Activated CD8-positive, alpha-beta memory T cell treated with anti-CD3 and anti-CD28 coated beads, Interleukin-2, amount 50 U/mL, for 24 hours (primary cell): ENCODE data around the gene LRRK1.

Experiments used
- DNase-seq: peaks from one replicate; pipeline ENCODE4 v3.0.0-alpha.2; 2020; ENCODE audit errors: extremely low read depth

Gene LRRK1

DNA sequence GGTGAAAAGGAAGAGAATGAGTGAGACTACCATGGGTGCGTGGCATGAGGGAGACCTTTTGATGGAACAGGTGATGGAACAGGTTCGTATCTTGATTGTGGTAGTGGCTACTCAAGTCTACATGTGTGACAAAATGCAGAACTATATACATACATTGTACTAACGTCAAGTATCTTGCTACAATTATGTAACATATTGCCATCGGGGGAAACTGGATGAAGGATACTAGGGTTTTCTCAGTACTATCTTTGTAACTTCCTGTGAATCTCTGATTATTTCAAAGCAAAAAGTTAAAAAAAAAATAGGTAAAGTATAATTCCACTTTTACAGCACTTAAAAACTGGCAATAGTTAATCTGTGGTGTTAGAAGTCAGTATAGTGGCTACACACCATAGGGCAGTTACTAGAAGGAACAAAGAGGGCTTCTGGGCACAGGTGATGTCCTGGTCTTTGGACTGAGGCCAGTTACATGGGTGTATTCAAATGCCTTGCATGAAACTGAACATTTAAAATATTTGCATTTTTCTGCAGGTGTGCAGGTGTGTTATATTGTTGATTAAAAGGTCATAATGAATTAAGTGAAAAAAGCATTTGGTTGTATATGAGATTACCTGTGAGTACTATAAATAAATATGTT is 61.4 kb downstream of the LRRK1 start:
- DNase-seq, result no peak

- DNase-seq, result no peak
Observed at GRCh38 chr15:100981086-100981485, 61.9 kb downstream of the LRRK1 start.

GRCh38 chr15:100983221-100983620 is 64.1 kb downstream of the LRRK1 start:
- DNase-seq, result no peak

DNA sequence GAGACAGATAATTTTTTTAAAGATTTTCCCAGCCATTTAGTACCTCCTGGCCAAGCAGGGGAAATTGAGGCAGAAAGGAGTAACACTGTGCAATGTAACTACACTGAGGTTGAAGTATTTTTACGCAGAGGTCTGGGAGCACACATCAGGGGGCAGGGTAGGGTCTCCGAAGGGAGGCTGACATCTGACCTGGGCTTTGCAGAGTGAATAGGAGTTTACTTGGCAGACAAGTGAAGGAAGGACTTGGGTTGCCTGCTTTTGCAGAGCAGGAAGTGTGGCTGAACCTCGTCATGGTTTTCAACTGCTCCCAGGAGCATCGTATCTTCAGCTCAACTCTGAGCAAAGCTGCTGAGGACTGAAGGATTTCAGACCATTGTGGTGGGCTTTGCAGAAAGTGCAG is 66.2 kb downstream of the LRRK1 start:
- no peak for DNase-seq

DNA sequence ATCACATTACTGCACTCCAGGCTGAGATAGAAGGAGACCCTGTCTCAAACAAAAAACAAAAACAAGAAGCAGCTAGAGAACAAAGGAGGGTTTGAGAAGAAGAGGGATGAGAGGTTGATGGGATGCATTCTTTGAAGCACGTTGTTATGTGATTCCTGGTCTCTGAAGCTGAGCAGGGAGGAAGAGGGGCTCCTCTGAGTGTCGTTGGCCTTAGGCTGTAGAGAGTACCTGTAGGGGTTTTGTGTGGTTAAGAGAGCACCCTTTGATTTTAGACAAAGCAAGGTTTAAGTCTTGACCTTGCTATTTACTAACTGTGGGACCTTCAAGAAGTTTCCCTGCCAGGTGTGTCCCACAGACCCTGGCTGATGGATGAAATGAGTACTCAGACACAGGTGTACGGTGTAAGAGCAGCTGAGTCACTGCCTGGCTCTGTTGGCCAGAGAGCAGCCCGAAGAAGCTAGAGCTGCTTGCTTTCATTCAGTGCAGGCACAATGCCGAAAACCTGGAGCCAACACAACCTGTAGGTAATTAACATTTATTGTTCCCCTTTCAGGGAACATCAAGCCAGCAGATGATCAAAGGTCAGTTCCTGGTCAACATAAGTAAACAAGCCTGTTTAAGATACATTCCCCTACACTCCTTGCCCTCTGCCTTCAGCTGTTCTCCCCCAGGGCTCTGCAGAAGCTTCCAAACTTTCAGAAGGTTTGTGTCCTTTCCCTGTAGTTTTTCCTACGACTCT is 67.2 kb downstream of the LRRK1 start:
- no peak for DNase-seq

- no peak for DNase-seq
Observed at GRCh38 chr15:100987143-100987542, 68.0 kb downstream of the LRRK1 start.

GRCh38 chr15:100988297-100988696 is 69.1 kb downstream of the LRRK1 start:
- no peak for DNase-seq

DNA sequence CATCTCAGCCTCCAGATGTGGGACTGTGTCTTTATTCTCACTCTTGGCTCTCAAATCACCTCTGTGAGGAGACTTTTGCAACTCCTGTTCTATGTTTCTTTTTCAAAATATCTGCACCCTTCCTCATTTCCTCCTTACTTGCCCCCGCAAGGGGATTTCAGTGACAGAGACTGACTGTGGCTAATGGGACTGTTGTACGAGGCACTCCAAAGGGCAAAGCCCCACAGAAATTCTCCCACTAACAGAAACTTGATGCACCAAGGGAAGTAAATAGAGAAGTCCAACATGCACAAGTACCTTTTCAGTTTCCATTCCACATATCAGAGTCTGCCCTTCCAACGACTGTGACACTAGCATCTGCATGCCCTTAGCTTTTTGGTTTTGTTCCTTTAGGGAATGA is 69.7 kb downstream of the LRRK1 start:
- DNase-seq, result no peak

- DNase-seq, result no peak
Observed at GRCh38 chr15:100994597-100995446, 75.7 kb downstream of the LRRK1 start.

GRCh38 chr15:100995471-100996430 is 76.6 kb downstream of the LRRK1 start:
- no peak for DNase-seq

- no peak for DNase-seq
Observed at GRCh38 chr15:100997442-100997841, 78.3 kb downstream of the LRRK1 start.

DNA sequence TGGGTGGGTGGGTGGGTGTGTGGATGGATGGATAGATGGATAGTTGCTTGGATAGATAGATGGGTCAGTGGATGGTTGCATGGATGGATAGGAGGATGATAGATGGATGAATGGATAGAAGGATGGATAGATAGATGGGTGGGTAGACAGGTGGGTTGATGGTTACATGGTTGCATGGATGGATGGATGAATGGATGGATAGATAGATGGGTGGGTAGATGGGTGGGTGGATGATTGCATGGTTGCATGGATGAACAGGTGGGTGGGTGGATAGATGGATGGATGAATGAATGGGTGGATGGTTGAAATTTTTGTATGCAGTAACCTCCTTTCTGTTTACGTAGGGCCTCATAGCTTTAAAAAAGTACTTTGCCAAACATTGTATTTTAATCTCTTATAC is 79.5 kb downstream of the LRRK1 start:
- no peak for DNase-seq

DNA sequence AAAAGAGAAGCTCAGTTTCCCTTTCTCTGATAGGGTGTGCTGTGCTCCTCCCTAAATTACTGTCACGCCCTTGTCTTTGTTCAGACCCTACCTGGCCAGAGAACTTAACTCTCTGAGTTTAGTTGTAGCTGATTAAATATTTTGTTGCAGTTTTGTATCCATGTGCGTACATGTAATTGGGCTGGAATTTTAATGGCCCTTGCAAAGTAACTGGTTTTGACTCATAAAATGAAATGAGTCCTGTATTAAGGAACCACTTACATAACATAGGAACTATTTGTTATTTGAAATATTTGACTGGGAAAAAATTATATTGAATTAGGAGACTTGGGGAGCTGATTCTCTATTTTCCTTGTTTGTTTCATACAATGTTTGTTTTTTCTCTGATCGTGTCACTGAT is 80.2 kb downstream of the LRRK1 start:
- DNase-seq, result no peak

- no peak for DNase-seq
Observed at GRCh38 chr15:101000271-101000681, 81.1 kb downstream of the LRRK1 start.

DNA sequence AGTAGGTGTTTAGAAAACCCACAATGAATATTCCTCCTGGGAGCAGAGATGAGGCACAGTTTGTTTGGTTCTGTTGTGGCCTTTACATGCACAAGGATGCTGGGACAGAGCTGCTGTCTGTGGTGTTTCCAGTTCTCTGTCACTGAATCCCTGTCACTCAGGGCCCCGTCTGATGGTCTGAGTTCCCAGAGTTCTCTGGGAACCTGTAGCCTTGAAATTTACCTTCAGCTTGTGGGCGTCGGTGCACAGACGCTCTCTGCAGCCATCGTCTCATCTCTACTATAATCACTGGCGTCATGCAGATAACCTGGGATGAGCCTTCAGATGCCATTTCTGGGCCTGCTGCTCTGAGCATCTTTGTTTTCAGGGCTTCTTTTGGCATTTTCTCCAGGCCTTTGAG is 81.9 kb downstream of the LRRK1 start:
- DNase-seq, result no peak

DNA sequence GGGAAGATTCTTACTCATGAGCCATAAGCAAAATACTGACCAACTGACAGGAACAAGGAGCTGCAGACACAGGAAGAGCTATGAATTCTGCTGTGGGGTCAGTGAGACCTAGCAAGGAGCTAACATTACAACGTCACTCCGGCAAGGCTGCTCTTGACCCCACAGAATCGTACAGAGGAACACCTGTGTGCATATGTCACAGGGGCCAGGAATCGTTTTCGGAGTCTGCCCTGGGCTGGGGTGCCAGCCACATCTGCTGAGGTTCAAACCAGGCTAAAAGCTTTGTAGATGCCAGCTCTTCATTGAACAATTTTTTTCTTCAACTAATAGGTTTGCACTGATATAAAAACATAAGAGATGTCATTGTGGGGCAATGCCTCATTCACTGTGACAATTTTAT is 82.6 kb downstream of the LRRK1 start:
- DNase-seq, result no peak

GRCh38 chr15:101003081-101003480 is 83.9 kb downstream of the LRRK1 start:
- DNase-seq, result no peak

- DNase-seq, result no peak
Observed at GRCh38 chr15:101003706-101004105, 84.5 kb downstream of the LRRK1 start.

GRCh38 chr15:101004500-101004899 is 85.3 kb downstream of the LRRK1 start:
- no peak for DNase-seq

DNA sequence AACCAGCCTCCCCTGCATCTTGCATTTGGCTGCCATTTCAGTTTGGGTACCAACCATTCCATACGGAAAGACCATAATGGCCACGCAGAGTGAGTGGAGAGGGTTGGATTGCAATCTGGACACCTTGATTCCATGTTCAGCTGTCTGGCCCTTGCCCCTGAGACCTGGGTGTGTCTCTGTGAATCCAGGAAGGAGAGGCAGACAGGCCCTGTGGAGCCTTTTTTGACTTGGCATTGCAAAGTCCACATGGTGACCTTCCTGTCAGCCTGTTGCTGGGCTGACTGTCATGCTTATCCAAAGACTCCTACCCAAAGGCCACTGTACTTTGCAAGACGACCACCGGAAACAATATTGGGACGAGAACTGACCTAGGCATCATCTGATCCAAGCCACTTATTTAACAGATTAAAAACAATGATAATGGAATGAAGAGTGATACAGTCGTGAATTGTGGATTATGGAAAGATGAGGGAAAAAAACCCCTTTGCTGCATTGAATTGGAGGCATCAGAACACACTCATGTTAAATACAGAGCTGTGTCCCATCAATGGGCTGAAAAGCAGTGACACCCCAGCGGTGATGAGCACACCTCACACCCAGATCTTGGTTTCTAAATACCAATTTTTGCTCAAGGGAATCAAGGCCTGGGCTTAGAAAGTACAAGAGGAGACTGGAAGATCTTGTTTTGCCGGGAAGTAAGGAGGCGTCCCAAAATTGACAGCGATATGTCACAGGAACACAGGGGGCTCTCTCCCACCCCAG is 86.0 kb downstream of the LRRK1 start:
- DNase-seq, result no peak
